Measurements from ENCODE around the gene SNX9. TPM values are rescaled to one million over a fixed set of nuclear protein-coding genes. Genes with fewer than 3 reads are reported as not detected.
A peak's percentile ranks its signal among the peaks of the same experiment; 100 is the strongest.

SNX9 gene
- total RNA-seq, 2 experiments from 2014 or later: 46.6 to 48.5 TPM

GRCh38 chr6:157921685-157922367, 98.8 kb downstream of the SNX9 start:
- POLR2A ChIA-PET: no interaction called here
- CTCF ChIA-PET: no interaction called here
- Mint-ChIP-seq H3K27ac (no peak overlapping the region), H3K36me3 (ENCODE audit: low read depth) (peaks cover 93% of the 10 kb centered on the region), H3K27me3 (no peaks in the 10 kb centered on the region), H3K4me3 (no peak overlapping the region), H3K9me3 (peaks cover 3% of the 10 kb centered on the region), H3K4me1 (ENCODE audit: low read depth) (no peaks in the 10 kb centered on the region)
- intact Hi-C loops (cut with DNase I, micrococcal nuclease): no loop called here
- H3K4me3 ChIP-seq (ENCODE audit: low read length): no peak overlapping the region
- no peak overlapping the region for H3K27ac ChIP-seq (ENCODE audit: low read depth in 1 of 2, low read length in 2 of 2)
- ATAC-seq (ENCODE audit: poor library complexity) (no peak), DNase-seq (no peak)
- no peak for TF ChIP-seq CTCF (IDR thresholded peaks at IDR 0.05)
- peaks cover 48% of the 10 kb centered on the region for H3K36me3 ChIP-seq (ENCODE audit: insufficient read depth, low read length)
- H3K9me3 ChIP-seq (ENCODE audit: control insufficient read depth in 1 of 2, insufficient read depth in 1 of 2, low read length in 2 of 2): no peaks in the 10 kb centered on the region
- no peaks in the 10 kb centered on the region for H3K27me3 ChIP-seq (ENCODE audit: control insufficient read depth in 1 of 2, insufficient read depth in 2 of 2, low read length in 2 of 2)
- H3K4me1 ChIP-seq (ENCODE audit: insufficient read depth, low read length): no peaks in the 10 kb centered on the region

GRCh38 chr6:157925771-157926170, 102.7 kb downstream of the SNX9 start:
- H3K36me3 ChIP-seq (ENCODE audit: insufficient read depth, low read length): peaks cover 53% of the 10 kb centered on the region
- POLR2A ChIA-PET: interaction anchor here (1.7 kb wide), 1 partner anchor 20 kb away, joined by 4 read pairs; no protein-coding TSS in a partner anchor
- CTCF ChIA-PET: interaction anchor here (0.6 kb wide), 1 partner anchor 153 kb away, joined by 3 read pairs; no protein-coding TSS in a partner anchor

GRCh38 chr6:157927011-157927410, 104.0 kb downstream of the SNX9 start:
- DNase-seq (no peak), ATAC-seq (ENCODE audit: poor library complexity) (no peak)
- peak overlapping the region; percentile 42 for H3K27ac Mint-ChIP-seq
- intact Hi-C loops (cut with DNase I, micrococcal nuclease): no loop called here
- no peaks in the 10 kb centered on the region for H3K9me3 Mint-ChIP-seq
- H3K36me3 Mint-ChIP-seq (ENCODE audit: low read depth): peaks cover 93% of the 10 kb centered on the region
- H3K27me3 ChIP-seq (ENCODE audit: control insufficient read depth in 1 of 2, insufficient read depth in 2 of 2, low read length in 2 of 2): no peaks in the 10 kb centered on the region
- CTCF ChIA-PET: interaction anchor here (0.9 kb wide), 1 partner anchor 145 kb away, joined by 3 read pairs; no protein-coding TSS in a partner anchor
- POLR2A ChIA-PET: no interaction called here
- H3K36me3 ChIP-seq (ENCODE audit: insufficient read depth, low read length): peaks cover 50% of the 10 kb centered on the region
- no peak overlapping the region for H3K4me3 Mint-ChIP-seq
- no peak for TF ChIP-seq CTCF (IDR thresholded peaks at IDR 0.05)
- no peak overlapping the region for H3K27ac ChIP-seq (ENCODE audit: low read depth in 1 of 2, low read length in 2 of 2)
- no peaks in the 10 kb centered on the region for H3K9me3 ChIP-seq (ENCODE audit: control insufficient read depth in 1 of 2, insufficient read depth in 1 of 2, low read length in 2 of 2)
- H3K4me3 ChIP-seq (ENCODE audit: low read length): no peak overlapping the region
- H3K4me1 Mint-ChIP-seq (ENCODE audit: low read depth): no peaks in the 10 kb centered on the region
- no peaks in the 10 kb centered on the region for H3K27me3 Mint-ChIP-seq
- no peaks in the 10 kb centered on the region for H3K4me1 ChIP-seq (ENCODE audit: insufficient read depth, low read length)

More at GRCh38 chr6:157925771-157926170, 102.7 kb downstream of the SNX9 start:
- Mint-ChIP-seq H3K36me3 (ENCODE audit: low read depth) (peaks cover 93% of the 10 kb centered on the region), H3K9me3 (no peaks in the 10 kb centered on the region), H3K4me3 (no peak overlapping the region), H3K27me3 (no peaks in the 10 kb centered on the region), H3K4me1 (ENCODE audit: low read depth) (no peaks in the 10 kb centered on the region), H3K27ac (peak overlapping the region; percentile 19)
- Histone ChIP-seq H3K27ac (ENCODE audit: low read depth in 1 of 2, low read length in 2 of 2) (no peak overlapping the region), H3K9me3 (ENCODE audit: control insufficient read depth in 1 of 2, insufficient read depth in 1 of 2, low read length in 2 of 2) (no peaks in the 10 kb centered on the region), H3K27me3 (ENCODE audit: control insufficient read depth in 1 of 2, insufficient read depth in 2 of 2, low read length in 2 of 2) (no peaks in the 10 kb centered on the region), H3K4me3 (ENCODE audit: low read length) (no peak overlapping the region), H3K4me1 (ENCODE audit: insufficient read depth, low read length) (no peaks in the 10 kb centered on the region)
- intact Hi-C loops (cut with DNase I, micrococcal nuclease): no loop called here
- TF ChIP-seq CTCF (IDR thresholded peaks at IDR 0.05): no peak
- ATAC-seq (ENCODE audit: poor library complexity): no peak
- DNase-seq: no peak
